ENCODE results near the gene BRIP1.

GRCh38 chr17:61699032-61699431, 164.3 kb downstream of the BRIP1 start:
- TF ChIP-seq MYC (IDR thresholded peaks at IDR 0.05; ENCODE audit: borderline replicate concordance, low read length) (no peak), RNF2 (IDR thresholded peaks at IDR 0.05; ENCODE audit: borderline replicate concordance, low read depth) (no peak), POLR2A (IDR thresholded peaks at IDR 0.05; ENCODE audit: low read length) (no peak), JUN (IDR thresholded peaks at IDR 0.05) (no peak), CTCF (IDR thresholded peaks at IDR 0.05) (no peak), ZNF302 (CRISPR knock-in tag; IDR thresholded peaks at IDR 0.05) (no peak), ESRRA (IDR thresholded peaks at IDR 0.05; ENCODE audit: borderline replicate concordance, low read length) (no peak), EP300 (IDR thresholded peaks at IDR 0.05) (no peak), RFX5 (IDR thresholded peaks at IDR 0.05) (no peak)
